Adrenal gland (tissue), 5 donors: ENCODE results near the gene DENND2A.

Experiments used
- CTCF ChIP-seq, 6 experiments: fragments of 450-650 bp in 4 of 6; fragments of 200-600 bp in 2 of 6; sonication (generic) in 1 of 6; IDR thresholded peaks; 1 replicate in 5 of 6; 2 replicates in 1 of 6; pipeline versions ENCODE4 v1.5.1 to v1.8.0; 2016 to 2021; ENCODE audit warnings: antibody characterized with exemption in 6 of 6, mild to moderate bottlenecking in 2 of 6, moderate library complexity in 1 of 6
- POLR2A ChIP-seq, 2 donors: fragments of 450-650 bp; IDR thresholded peaks; one replicate each; pipeline ENCODE4 v1.6.1; 2017; ENCODE audit warnings: antibody characterized with exemption in 2 of 2, mild to moderate bottlenecking in 2 of 2, moderate library complexity in 1 of 2
- donor health status: DM: no; HTN: no; CAD: no.

- no peak for TF ChIP-seq CTCF (IDR thresholded peaks at IDR 0.05)
- TF ChIP-seq POLR2A (IDR thresholded peaks at IDR 0.05) = no peak
Measured at GRCh38 chr7:140675726-140676125, 35.1 kb upstream of the DENND2A start.
